GM12873 (cell line): ENCODE data around the gene TBCEL.

ENCODE experiments used
- CTCF ChIP-seq: IDR thresholded peaks from 2 replicates; pipeline ENCODE4 v1.5.1; 2012; ENCODE audit warnings: low read depth, mild to moderate bottlenecking, moderate library complexity, low read length, control low read depth; ENCODE audit not compliant: insufficient read depth; ENCODE audit errors: missing control alignments

TBCEL gene

GRCh38 chr11:121082219-121082618, 58.3 kb downstream of the TBCEL start:
- no peak for TF ChIP-seq CTCF

GRCh38 chr11:121082670-121083069, 58.8 kb downstream of the TBCEL start:
- no peak for TF ChIP-seq CTCF

GRCh38 chr11:121086866-121087265, 63.0 kb downstream of the TBCEL start:
- TF ChIP-seq CTCF, result no peak

- no peak for TF ChIP-seq CTCF
These were observed 65.7 kb downstream of the TBCEL start for GRCh38 chr11:121089566-121089965.

- no peak for TF ChIP-seq CTCF
These were observed 66.3 kb downstream of the TBCEL start for GRCh38 chr11:121090145-121090721.

GRCh38 chr11:121091492-121092152, 67.7 kb downstream of the TBCEL start:
- no peak for TF ChIP-seq CTCF

GRCh38 chr11:121095561-121095960, 71.7 kb downstream of the TBCEL start:
- no peak for TF ChIP-seq CTCF
